ENCODE results near the gene PDZD2. TPM values are rescaled to one million over a fixed set of nuclear protein-coding genes. Genes with fewer than 3 reads are reported as not detected.

Gene PDZD2
- total and polyA plus RNA-seq, 9 donors: 21.2 to 58.2 (median 37.8) TPM

GRCh38 chr5:31664566-31664965, 25.6 kb downstream of the PDZD2 start:
- WGBS, 3 donors: 85 to 92% (median 87%) methylated on average over 8 of the region's 8 CpGs
- Histone ChIP-seq H3K27ac (no peak overlapping the region), H3K4me3 (no peak overlapping the region), H3K4me1 (ENCODE audit: insufficient read depth) (no peaks in the 10 kb centered on the region), H3K27me3 (no peaks in the 10 kb centered on the region), H3K9me3 (no peaks in the 10 kb centered on the region), H3K36me3 (no peaks in the 10 kb centered on the region)
- TF ChIP-seq POLR2A (IDR thresholded peaks at IDR 0.05) (no peak), CTCF (IDR thresholded peaks at IDR 0.05) (no peak), EP300 (IDR thresholded peaks at IDR 0.05) (no peak)
- intact Hi-C loops (cut with DNase I): no loop called here
- no peak for DNase-seq

- TF ChIP-seq POLR2A (IDR thresholded peaks at IDR 0.05) (no peak), EP300 (IDR thresholded peaks at IDR 0.05) (no peak), CTCF (IDR thresholded peaks at IDR 0.05) (no peak)
- Histone ChIP-seq H3K4me3 (no peak overlapping the region), H3K9me3 (no peaks in the 10 kb centered on the region), H3K27ac (no peak overlapping the region), H3K4me1 (ENCODE audit: insufficient read depth) (no peaks in the 10 kb centered on the region), H3K36me3 (no peaks in the 10 kb centered on the region), H3K27me3 (no peaks in the 10 kb centered on the region)
- intact Hi-C loops (cut with DNase I): no loop called here
- WGBS, 3 donors: 18 to 45% (median 20%) methylated on average over 9 of the region's 9 CpGs
- peak; percentile 22 to 57 (median 39) for DNase-seq
Observed at GRCh38 chr5:31671339-31671741, 32.4 kb downstream of the PDZD2 start.

- intact Hi-C loops (cut with DNase I): no loop called here
Observed at GRCh38 chr5:31674371-31674951, 35.5 kb downstream of the PDZD2 start.

GRCh38 chr5:31675472-31675871, 36.5 kb downstream of the PDZD2 start:
- Histone ChIP-seq H3K27ac (no peak overlapping the region), H3K4me1 (ENCODE audit: insufficient read depth) (peaks cover 2% of the 10 kb centered on the region), H3K36me3 (no peaks in the 10 kb centered on the region), H3K27me3 (no peaks in the 10 kb centered on the region), H3K9me3 (no peaks in the 10 kb centered on the region), H3K4me3 (no peak overlapping the region)
- intact Hi-C loops (cut with DNase I): no loop called here
- WGBS, 3 donors: 79 to 89% (median 86%) methylated on average over 6 of the region's 6 CpGs
- no peak for DNase-seq
- no peak for TF ChIP-seq EP300 (IDR thresholded peaks at IDR 0.05)
- no peak for TF ChIP-seq CTCF (IDR thresholded peaks at IDR 0.05)
- no peak for TF ChIP-seq POLR2A (IDR thresholded peaks at IDR 0.05)

More at GRCh38 chr5:31674371-31674951, 35.5 kb downstream of the PDZD2 start:
- H3K27ac ChIP-seq: no peak overlapping the region
- 76 to 90% (median 88%) methylated on average over 7 of the region's 7 CpGs for WGBS, 3 donors
- no peaks in the 10 kb centered on the region for H3K36me3 ChIP-seq
- no peak for DNase-seq
- TF ChIP-seq EP300 (IDR thresholded peaks at IDR 0.05) (no peak), CTCF (IDR thresholded peaks at IDR 0.05) (no peak), POLR2A (IDR thresholded peaks at IDR 0.05) (no peak)
- no peaks in the 10 kb centered on the region for H3K4me1 ChIP-seq (ENCODE audit: insufficient read depth)
- no peaks in the 10 kb centered on the region for H3K9me3 ChIP-seq
- no peak overlapping the region for H3K4me3 ChIP-seq
- H3K27me3 ChIP-seq: no peaks in the 10 kb centered on the region
